Esophagus muscularis mucosa (tissue), 4 donors: ENCODE results near the gene RND3. TPM values are rescaled to one million over a fixed set of nuclear protein-coding genes. Genes with fewer than 3 reads are reported as not detected.

Experiments
- DNase-seq: peaks from one replicate; pipeline ENCODE4 v3.0.0-alpha.2; 2017; ENCODE audit errors: extremely low spot score
- H3K27ac ChIP-seq, 4 donors: fragments of 200-600 bp; sonication (generic); replicated peaks in 1 of 4; 1 replicate in 3 of 4; 2 replicates in 1 of 4; pipeline ENCODE4 v1.5.1; 2016 to 2019; ENCODE audit warnings: mild to moderate bottlenecking in 1 of 4
- H3K27me3 ChIP-seq, 4 donors: fragments of 200-600 bp; sonication (generic); one replicate each; pipeline versions ENCODE4 v1.5.1 to v1.6.0; 2016 to 2019
- H3K36me3 ChIP-seq, 4 donors: fragments of 200-600 bp; sonication (generic); one replicate each; pipeline ENCODE4 v1.5.1; 2016 to 2019
- H3K4me1 ChIP-seq, 4 donors: fragments of 200-600 bp; sonication (generic); one replicate each; pipeline ENCODE4 v1.5.1; 2016 to 2019
- H3K4me3 ChIP-seq, 4 donors: fragments of 200-600 bp; sonication (generic); 1 replicate in 2 of 4; 2 replicates in 2 of 4; pipeline ENCODE4 v1.5.1; 2016 to 2019; ENCODE audit warnings: mild to moderate bottlenecking in 4 of 4, moderate library complexity in 1 of 4
- H3K9me3 ChIP-seq, 4 donors: fragments of 200-600 bp; sonication (generic); 1 replicate in 3 of 4; 2 replicates in 1 of 4; pipeline ENCODE4 v1.5.1; 2016 to 2019
- CTCF ChIP-seq, 3 experiments: fragments of 200-600 bp in 2 of 3; fragments of 450-650 bp in 1 of 3; sonication (generic) in 2 of 3; IDR thresholded peaks; one replicate each; pipeline ENCODE4 v1.5.1; 2017 to 2019; ENCODE audit warnings: antibody characterized with exemption in 3 of 3, mild to moderate bottlenecking in 2 of 3, moderate library complexity in 1 of 3
- EP300 ChIP-seq: sonication (generic); formaldehyde crosslinking; IDR thresholded peaks from one replicate; pipeline ENCODE4 v1.6.1; 2017; ENCODE audit warnings: antibody characterized with exemption
- POLR2A ChIP-seq: fragments of 450-650 bp; IDR thresholded peaks from one replicate; pipeline ENCODE4 v1.6.1; 2017; ENCODE audit warnings: antibody characterized with exemption, moderate library complexity, mild to moderate bottlenecking, low read depth
- POLR2AphosphoS5 ChIP-seq, 2 donors: sonication (generic); formaldehyde crosslinking; IDR thresholded peaks; one replicate each; pipeline ENCODE4 v1.6.1; 2017; ENCODE audit warnings: antibody characterized with exemption in 2 of 2
- WGBS: methylation state at CpG from one replicate; pipeline ENCODE4 v1.1.5; 2018; 5-methylcytosine and 5-hydroxymethylcytosine counted together
- intact Hi-C: fragments of 100-400 bp; cut with DNase I; formaldehyde crosslinking; loops from one replicate; pipeline ENCODE4 v1.15.1; 2023
- total RNA-seq, 4 donors: library from RNA; depleted of rRNA; stranded (reverse); fragments of >200 nt; gene quantifications; one replicate each; pipeline versions ENCODE4 v1.1.0 to v1.2.1, GENCODE V29; 2016

The RND3 gene
- total RNA-seq, 4 donors from 2014 or later, result 39.6 to 219 (median 73.5) TPM

- DNase-seq, result no peak
- no peak for TF ChIP-seq CTCF (IDR thresholded peaks at IDR 0.05)
- TF ChIP-seq EP300, result no peak
- TF ChIP-seq POLR2AphosphoS5 (IDR thresholded peaks at IDR 0.05), result no peak
- no peak for TF ChIP-seq POLR2A
- Histone ChIP-seq H3K4me3 (no peak overlapping the region), H3K27ac (no peak overlapping the region), H3K9me3 (no peaks in the 10 kb centered on the region), H3K27me3 (no peaks in the 10 kb centered on the region), H3K4me1 (peaks cover 0 to 6% (median 2%) of the 10 kb centered on the region in 4 donors), H3K36me3 (no peaks in the 10 kb centered on the region)
- intact Hi-C loops, result no loop called here
These were observed 17.7 kb upstream of the RND3 start for GRCh38 chr2:150505178-150505577.

GRCh38 chr2:150495993-150496627 is 8.6 kb upstream of the RND3 start:
- no peaks in the 10 kb centered on the region for H3K27me3 ChIP-seq
- WGBS, result 50% methylated on average over 7 of the region's 7 CpGs
- H3K36me3 ChIP-seq, result no peaks in the 10 kb centered on the region
- H3K9me3 ChIP-seq, result no peaks in the 10 kb centered on the region
- no peak for DNase-seq
- H3K4me3 ChIP-seq, result no peak overlapping the region
- no peak overlapping the region for H3K27ac ChIP-seq
- TF ChIP-seq EP300, result no peak
- no peak for TF ChIP-seq POLR2AphosphoS5 (IDR thresholded peaks at IDR 0.05)
- TF ChIP-seq CTCF (IDR thresholded peaks at IDR 0.05), result no peak
- no peak for TF ChIP-seq POLR2A
- intact Hi-C loops, result no loop called here
- H3K4me1 ChIP-seq, result no peaks in the 10 kb centered on the region

- Histone ChIP-seq H3K27ac (no peak overlapping the region), H3K36me3 (no peaks in the 10 kb centered on the region), H3K9me3 (no peaks in the 10 kb centered on the region), H3K4me3 (no peak overlapping the region), H3K4me1 (no peaks in the 10 kb centered on the region), H3K27me3 (no peaks in the 10 kb centered on the region)
- TF ChIP-seq POLR2AphosphoS5 (IDR thresholded peaks at IDR 0.05), result no peak
- TF ChIP-seq EP300, result no peak
- TF ChIP-seq CTCF (IDR thresholded peaks at IDR 0.05), result no peak
- TF ChIP-seq POLR2A, result no peak
- WGBS, result 83% methylated on average over 2 of the region's 2 CpGs
- intact Hi-C loops, result no loop called here
- no peak for DNase-seq
These were observed 7.5 kb upstream of the RND3 start for GRCh38 chr2:150495001-150495400.

GRCh38 chr2:150494234-150494945 is 6.9 kb upstream of the RND3 start:
- Histone ChIP-seq H3K4me3 (no peak overlapping the region), H3K36me3 (no peaks in the 10 kb centered on the region), H3K27ac (no peak overlapping the region), H3K9me3 (no peaks in the 10 kb centered on the region), H3K4me1 (no peaks in the 10 kb centered on the region), H3K27me3 (no peaks in the 10 kb centered on the region)
- DNase-seq, result no peak
- 90% methylated on average over 4 of the region's 4 CpGs for WGBS
- intact Hi-C loops, result no loop called here
- no peak for TF ChIP-seq POLR2AphosphoS5 (IDR thresholded peaks at IDR 0.05)
- TF ChIP-seq POLR2A, result no peak
- TF ChIP-seq EP300, result no peak
- TF ChIP-seq CTCF (IDR thresholded peaks at IDR 0.05), result no peak

- H3K4me1 ChIP-seq, result no peaks in the 10 kb centered on the region
- no peak for DNase-seq
- H3K36me3 ChIP-seq, result no peaks in the 10 kb centered on the region
- no peaks in the 10 kb centered on the region for H3K27me3 ChIP-seq
- no peak overlapping the region for H3K27ac ChIP-seq
- no peaks in the 10 kb centered on the region for H3K9me3 ChIP-seq
- no peak overlapping the region for H3K4me3 ChIP-seq
- intact Hi-C loops, result no loop called here
- TF ChIP-seq POLR2AphosphoS5 (IDR thresholded peaks at IDR 0.05) (no peak), POLR2A (no peak)
- 80% methylated on average over 2 of the region's 2 CpGs for WGBS
These were observed 4.5 kb upstream of the RND3 start for GRCh38 chr2:150491943-150492342.
